SK-N-SH treated with all-trans-retinoic acid at 6 μM for 48 hours (cell line): ENCODE measurements around the gene TH.

Experiments
- BACH2 ChIP-seq: fragments of 250-450 bp; sonication (Bioruptor Pico); IDR thresholded peaks from 2 replicates; pipeline ENCODE4 v1.9.0; 2021; ENCODE audit warnings: mild to moderate bottlenecking, borderline replicate concordance
- CSDC2 ChIP-seq: fragments of 250-450 bp; sonication (Bioruptor Pico); IDR thresholded peaks from 2 replicates; pipeline ENCODE4 v1.5.0; 2020; ENCODE audit warnings: mild to moderate bottlenecking, moderate library complexity
- SNAI2 ChIP-seq: fragments of 250-450 bp; sonication (Bioruptor Pico); IDR thresholded peaks from 2 replicates; pipeline ENCODE4 v1.5.0; 2020; ENCODE audit warnings: mild to moderate bottlenecking, moderate library complexity
- TCF4 ChIP-seq: fragments of 250-450 bp; sonication (Bioruptor Pico); IDR thresholded peaks from 2 replicates; pipeline ENCODE4 v1.8.0; 2021; ENCODE audit warnings: mild to moderate bottlenecking, moderate library complexity, borderline replicate concordance
- ZC3H10 ChIP-seq: fragments of 250-450 bp; sonication (Bioruptor Pico); IDR thresholded peaks from 2 replicates; pipeline ENCODE4 v1.5.1; 2021; ENCODE audit warnings: mild to moderate bottlenecking, moderate library complexity

DNA sequence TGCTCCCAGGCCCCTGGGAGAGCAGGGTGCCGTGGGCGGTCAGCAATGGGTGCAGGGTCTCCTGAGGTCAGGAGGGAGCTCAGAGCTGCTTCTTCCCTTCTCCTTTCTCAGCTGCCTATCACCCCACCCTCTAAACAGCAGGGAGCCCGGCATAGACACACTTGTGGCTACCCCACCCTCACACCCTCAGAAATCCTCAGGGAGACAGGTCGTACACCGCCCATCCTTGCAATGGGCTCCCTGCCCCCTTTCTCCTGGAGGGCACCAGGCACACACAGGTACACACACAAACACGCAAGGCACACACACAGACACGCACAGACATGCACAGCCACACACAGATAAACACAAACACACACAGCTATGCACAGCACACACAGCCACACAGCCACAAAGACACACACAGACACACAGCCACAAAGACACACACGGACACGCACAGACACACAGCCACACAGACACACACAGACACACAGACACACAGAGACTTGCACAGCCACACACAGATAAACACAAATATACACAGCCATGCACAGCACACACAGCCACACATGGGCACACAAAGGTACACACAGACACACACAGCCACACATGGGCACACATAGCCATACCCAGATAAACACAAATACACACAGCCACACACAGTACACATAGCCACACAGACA lies 44.9 kb upstream of the TH start:
- no peak for TF ChIP-seq TCF4 (CRISPR knock-in tag)
- no peak for TF ChIP-seq SNAI2
- no peak for TF ChIP-seq ZC3H10 (CRISPR knock-in tag)
- no peak for TF ChIP-seq BACH2 (CRISPR knock-in tag)
- no peak for TF ChIP-seq CSDC2 (CRISPR knock-in tag)
